Measurements from ENCODE around the gene RGL1. TPM values are rescaled to one million over a fixed set of nuclear protein-coding genes. Genes with fewer than 3 reads are reported as not detected.

The RGL1 gene
- total RNA-seq, 1 donor from 2014 or later: 5.9 TPM

GRCh38 chr1:183881387-183882131 is 76.6 kb downstream of the RGL1 start:
- peak; percentile 52 for DNase-seq (ENCODE audit: low spot score, unreplicated experiment)
- Mint-ChIP-seq H3K4me1 (ENCODE audit: low read depth) (peaks cover 21% of the 10 kb centered on the region), H3K4me3 (ENCODE audit: low read depth) (no peak overlapping the region), H3K27ac (peak overlapping the region; percentile 98), H3K36me3 (ENCODE audit: insufficient read depth) (peaks cover 5% of the 10 kb centered on the region), H3K27me3 (no peaks in the 10 kb centered on the region), H3K9me3 (ENCODE audit: low read depth) (no peaks in the 10 kb centered on the region)
- TF ChIP-seq CTCF (IDR thresholded peaks at IDR 0.05; ENCODE audit: unreplicated experiment): no peak

GRCh38 chr1:183882335-183883167 is 77.6 kb downstream of the RGL1 start:
- Mint-ChIP-seq H3K4me1 (ENCODE audit: low read depth) (peaks cover 21% of the 10 kb centered on the region), H3K27ac (peak overlapping the region; percentile 98), H3K4me3 (ENCODE audit: low read depth) (no peak overlapping the region), H3K9me3 (ENCODE audit: low read depth) (no peaks in the 10 kb centered on the region), H3K36me3 (ENCODE audit: insufficient read depth) (peaks cover 5% of the 10 kb centered on the region), H3K27me3 (no peaks in the 10 kb centered on the region)
- DNase-seq (ENCODE audit: low spot score, unreplicated experiment): no peak
- no peak for TF ChIP-seq CTCF (IDR thresholded peaks at IDR 0.05; ENCODE audit: unreplicated experiment)

- no peak for TF ChIP-seq CTCF (IDR thresholded peaks at IDR 0.05; ENCODE audit: unreplicated experiment)
- Mint-ChIP-seq H3K36me3 (ENCODE audit: insufficient read depth) (peaks cover 5% of the 10 kb centered on the region), H3K27ac (no peak overlapping the region), H3K4me3 (ENCODE audit: low read depth) (no peak overlapping the region), H3K4me1 (ENCODE audit: low read depth) (peaks cover 21% of the 10 kb centered on the region), H3K27me3 (no peaks in the 10 kb centered on the region), H3K9me3 (ENCODE audit: low read depth) (no peaks in the 10 kb centered on the region)
- DNase-seq (ENCODE audit: low spot score, unreplicated experiment): no peak
Measured at GRCh38 chr1:183883623-183884022, 78.7 kb downstream of the RGL1 start.

GRCh38 chr1:183884526-183884925 is 79.6 kb downstream of the RGL1 start:
- H3K4me1 Mint-ChIP-seq (ENCODE audit: low read depth): peaks cover 20% of the 10 kb centered on the region

More at GRCh38 chr1:183884526-183884925, 79.6 kb downstream of the RGL1 start:
- Mint-ChIP-seq H3K27me3 (no peaks in the 10 kb centered on the region), H3K4me3 (ENCODE audit: low read depth) (no peak overlapping the region), H3K36me3 (ENCODE audit: insufficient read depth) (peaks cover 5% of the 10 kb centered on the region), H3K9me3 (ENCODE audit: low read depth) (no peaks in the 10 kb centered on the region), H3K27ac (no peak overlapping the region)
- no peak for TF ChIP-seq CTCF (IDR thresholded peaks at IDR 0.05; ENCODE audit: unreplicated experiment)
- DNase-seq (ENCODE audit: low spot score, unreplicated experiment): no peak
